ENCODE results near the gene ASXL1. TPM values are rescaled to one million over a fixed set of nuclear protein-coding genes. Genes with fewer than 3 reads are reported as not detected.

ASXL1 gene
- total RNA-seq, 4 donors from 2014 or later, result 43.2 to 143 (median 71.8) TPM

DNA sequence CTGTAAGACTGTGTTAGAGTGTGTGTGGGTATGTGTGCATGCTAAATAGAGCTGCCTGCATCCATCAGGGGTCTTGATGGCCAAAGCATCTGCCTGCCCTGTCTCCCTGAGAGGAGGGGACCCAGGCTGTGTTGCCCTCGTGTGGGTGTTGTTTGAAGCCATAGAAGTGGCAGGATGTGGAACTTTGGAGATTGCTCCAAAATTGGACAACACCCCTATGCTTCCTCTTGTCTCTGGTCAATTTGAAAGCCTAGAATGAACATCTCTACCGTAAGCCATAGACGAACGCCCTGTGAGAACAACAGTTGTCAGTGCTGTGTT, 82.6 kb downstream of the ASXL1 start:
- Histone ChIP-seq H3K4me1 (peaks cover 4% of the 10 kb centered on the region), H3K9me3 (no peaks in the 10 kb centered on the region), H3K4me3 (no peak overlapping the region), H3K36me3 (peaks cover 54% of the 10 kb centered on the region), H3K27me3 (no peaks in the 10 kb centered on the region), H3K27ac (no peak overlapping the region)
- 92% methylated on average over 4 of the region's 4 CpGs for WGBS
- peak in 1 of 2 donors; percentile 32 for DNase-seq (ENCODE audit: low spot score in 2 of 2)
- TF ChIP-seq, protein P1, sequence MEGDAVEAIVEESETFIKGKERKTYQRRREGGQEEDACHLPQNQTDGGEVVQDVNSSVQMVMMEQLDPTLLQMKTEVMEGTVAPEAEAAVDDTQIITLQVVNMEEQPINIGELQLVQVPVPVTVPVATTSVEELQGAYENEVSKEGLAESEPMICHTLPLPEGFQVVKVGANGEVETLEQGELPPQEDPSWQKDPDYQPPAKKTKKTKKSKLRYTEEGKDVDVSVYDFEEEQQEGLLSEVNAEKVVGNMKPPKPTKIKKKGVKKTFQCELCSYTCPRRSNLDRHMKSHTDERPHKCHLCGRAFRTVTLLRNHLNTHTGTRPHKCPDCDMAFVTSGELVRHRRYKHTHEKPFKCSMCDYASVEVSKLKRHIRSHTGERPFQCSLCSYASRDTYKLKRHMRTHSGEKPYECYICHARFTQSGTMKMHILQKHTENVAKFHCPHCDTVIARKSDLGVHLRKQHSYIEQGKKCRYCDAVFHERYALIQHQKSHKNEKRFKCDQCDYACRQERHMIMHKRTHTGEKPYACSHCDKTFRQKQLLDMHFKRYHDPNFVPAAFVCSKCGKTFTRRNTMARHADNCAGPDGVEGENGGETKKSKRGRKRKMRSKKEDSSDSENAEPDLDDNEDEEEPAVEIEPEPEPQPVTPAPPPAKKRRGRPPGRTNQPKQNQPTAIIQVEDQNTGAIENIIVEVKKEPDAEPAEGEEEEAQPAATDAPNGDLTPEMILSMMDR (IDR thresholded peaks at IDR 0.05), result no peak
- TF ChIP-seq POLR2A (IDR thresholded peaks at IDR 0.05) (no peak), POLR2AphosphoS5 (IDR thresholded peaks at IDR 0.05) (no peak), EP300 (IDR thresholded peaks at IDR 0.05) (no peak)

DNA sequence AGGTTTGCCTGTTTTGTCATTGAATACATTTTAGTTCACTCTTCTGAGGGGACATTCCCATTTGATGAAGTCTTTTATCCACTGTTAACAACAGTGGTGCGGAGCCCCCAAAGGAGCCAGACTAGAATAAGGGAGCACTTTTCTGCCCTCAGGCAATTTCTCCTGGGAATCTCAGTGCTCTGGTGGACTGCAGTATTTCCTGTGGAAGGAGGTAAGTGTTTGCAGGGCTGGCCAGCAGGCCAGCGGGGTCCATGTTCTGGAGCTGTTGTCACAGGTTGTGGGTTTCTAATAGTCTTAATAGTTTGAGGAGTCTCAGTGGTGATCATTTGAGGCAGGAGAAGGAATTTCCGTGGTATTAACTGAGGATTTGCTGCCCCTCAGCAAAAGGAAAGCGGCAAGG, 83.5 kb downstream of the ASXL1 start:
- Histone ChIP-seq H3K27me3 (no peaks in the 10 kb centered on the region), H3K4me3 (no peak overlapping the region), H3K36me3 (peaks cover 52% of the 10 kb centered on the region), H3K27ac (no peak overlapping the region), H3K9me3 (no peaks in the 10 kb centered on the region), H3K4me1 (peaks cover 13% of the 10 kb centered on the region)
- peak in 1 of 2 donors; percentile 8 for DNase-seq (ENCODE audit: low spot score in 2 of 2)
- no peak for TF ChIP-seq EP300 (IDR thresholded peaks at IDR 0.05)
- TF ChIP-seq, protein P1 (IDR thresholded peaks at IDR 0.05), result no peak
- TF ChIP-seq POLR2A (IDR thresholded peaks at IDR 0.05), result no peak
- no peak for TF ChIP-seq POLR2AphosphoS5 (IDR thresholded peaks at IDR 0.05)
- WGBS, result 93% methylated on average over 4 of the region's 4 CpGs

GRCh38 chr20:32442630-32443373, 84.7 kb downstream of the ASXL1 start:
- 88% methylated on average over 10 of the region's 10 CpGs for WGBS
- DNase-seq (ENCODE audit: low spot score in 2 of 2), result peak in 1 of 2 donors; percentile 19
- H3K27ac ChIP-seq, result no peak overlapping the region
- no peaks in the 10 kb centered on the region for H3K9me3 ChIP-seq
- H3K4me3 ChIP-seq, result no peak overlapping the region
- peaks cover 46% of the 10 kb centered on the region for H3K36me3 ChIP-seq
- TF ChIP-seq POLR2A (IDR thresholded peaks at IDR 0.05) (no peak), POLR2AphosphoS5 (IDR thresholded peaks at IDR 0.05) (no peak), EP300 (IDR thresholded peaks at IDR 0.05) (no peak)
- TF ChIP-seq, protein P1 (IDR thresholded peaks at IDR 0.05), result no peak
- H3K4me1 ChIP-seq, result peaks cover 14% of the 10 kb centered on the region
- no peaks in the 10 kb centered on the region for H3K27me3 ChIP-seq

- Histone ChIP-seq H3K9me3 (no peaks in the 10 kb centered on the region), H3K4me3 (no peak overlapping the region), H3K36me3 (peaks cover 39% of the 10 kb centered on the region), H3K27ac (no peak overlapping the region), H3K27me3 (no peaks in the 10 kb centered on the region), H3K4me1 (peaks cover 21% of the 10 kb centered on the region)
- 90% methylated on average over 3 of the region's 3 CpGs for WGBS
- TF ChIP-seq, protein P1 (IDR thresholded peaks at IDR 0.05), result no peak
- no peak for TF ChIP-seq POLR2A (IDR thresholded peaks at IDR 0.05)
- no peak for TF ChIP-seq EP300 (IDR thresholded peaks at IDR 0.05)
- no peak for TF ChIP-seq POLR2AphosphoS5 (IDR thresholded peaks at IDR 0.05)
- no peak for DNase-seq (ENCODE audit: low spot score in 2 of 2)
Observed at GRCh38 chr20:32443386-32443974, 85.3 kb downstream of the ASXL1 start.

DNA sequence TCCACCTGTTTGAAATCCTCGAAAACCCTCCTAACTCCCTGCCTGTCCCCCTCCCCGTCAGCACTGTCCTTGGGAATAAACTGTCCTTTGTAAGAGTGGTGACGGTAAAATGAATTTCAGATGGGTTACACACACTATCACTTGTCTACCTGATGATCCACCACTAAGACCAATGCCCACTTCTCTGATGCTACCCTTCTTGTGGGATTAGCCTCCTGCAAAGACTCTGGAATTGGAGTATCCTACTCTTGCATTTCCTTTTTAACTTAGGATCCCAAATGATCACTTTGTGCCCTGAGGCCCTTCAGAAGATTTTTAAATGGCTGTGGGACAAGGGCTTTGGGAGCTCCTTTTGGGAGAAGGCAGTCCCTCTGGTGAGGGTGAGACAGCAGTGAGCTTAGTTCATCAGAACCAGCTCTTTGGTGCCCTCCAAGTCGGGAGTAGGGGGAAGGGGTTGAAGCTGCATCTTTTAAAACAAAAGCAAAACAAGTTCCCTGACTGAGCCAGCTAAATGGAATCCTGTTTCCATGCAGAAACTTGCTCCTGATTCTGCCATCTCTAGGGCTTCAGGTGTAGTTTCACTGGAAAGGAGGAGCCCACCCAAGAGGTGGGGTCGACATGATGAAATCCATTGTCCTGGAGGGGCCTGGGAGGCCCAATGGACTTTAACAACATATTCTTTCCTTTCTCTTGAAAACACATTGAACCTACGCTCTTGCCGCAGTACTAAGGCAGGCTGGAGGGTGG, 86.5 kb downstream of the ASXL1 start:
- 85% methylated on average over 7 of the region's 7 CpGs for WGBS
- Histone ChIP-seq H3K27me3 (no peaks in the 10 kb centered on the region), H3K36me3 (peaks cover 28% of the 10 kb centered on the region), H3K4me1 (peaks cover 30% of the 10 kb centered on the region), H3K27ac (no peak overlapping the region), H3K4me3 (no peak overlapping the region), H3K9me3 (no peaks in the 10 kb centered on the region)
- DNase-seq (ENCODE audit: low spot score in 2 of 2), result no peak
- TF ChIP-seq, protein P1 (IDR thresholded peaks at IDR 0.05), result no peak
- TF ChIP-seq POLR2A (IDR thresholded peaks at IDR 0.05) (no peak), EP300 (IDR thresholded peaks at IDR 0.05) (no peak), POLR2AphosphoS5 (IDR thresholded peaks at IDR 0.05) (no peak)
